Neuronal stem cell (in vitro differentiated cells): ENCODE results near the gene SPAG16.

Experiments
- DNase-seq: peaks from one replicate; pipeline ENCODE4 v3.0.0-alpha.2; 2013; ENCODE audit warnings: low spot score
- H2AFZ ChIP-seq: one replicate; pipeline ENCODE4 v1.6.1; 2013; ENCODE audit warnings: mild to moderate bottlenecking, low read length, inconsistent platforms
- H2AK5ac ChIP-seq: 2 replicates; pipeline ENCODE4 v1.6.1; 2013; ENCODE audit warnings: low read depth, mild to moderate bottlenecking, inconsistent platforms, low read length, moderate library complexity, mixed read lengths
- H2BK120ac ChIP-seq: 2 replicates; pipeline ENCODE4 v1.6.1; 2013; ENCODE audit warnings: low read depth, mild to moderate bottlenecking, inconsistent platforms, low read length, moderate library complexity, mixed read lengths
- H2BK12ac ChIP-seq: one replicate; pipeline ENCODE4 v1.6.1; 2013; ENCODE audit warnings: low read length, inconsistent platforms
- H2BK15ac ChIP-seq: 2 replicates; pipeline ENCODE4 v1.6.1; 2013; ENCODE audit warnings: mild to moderate bottlenecking, low read length, inconsistent platforms, mixed read lengths
- H2BK5ac ChIP-seq: one replicate; pipeline ENCODE4 v1.6.1; 2013; ENCODE audit warnings: inconsistent platforms, mild to moderate bottlenecking, low read length, moderate library complexity
- H3K14ac ChIP-seq: one replicate; pipeline ENCODE4 v1.6.1; 2013; ENCODE audit warnings: low read length, inconsistent platforms
- H3K18ac ChIP-seq: 2 replicates; pipeline ENCODE4 v1.6.1; 2013; ENCODE audit warnings: low read length, inconsistent platforms
- H3K23ac ChIP-seq: 2 replicates; pipeline ENCODE4 v1.6.1; 2013; ENCODE audit warnings: low read depth, mild to moderate bottlenecking, mixed read lengths, low read length, inconsistent platforms; ENCODE audit not compliant: poor library complexity
- H3K27ac ChIP-seq: replicated peaks from 3 replicates; pipeline ENCODE4 v1.5.1; 2013; ENCODE audit warnings: low read length, inconsistent platforms
- H3K27me3 ChIP-seq, 3 experiments: 2 replicates each; pipeline ENCODE4 v1.6.1; 2013; ENCODE audit warnings: low read length in 3 of 3, mild to moderate bottlenecking in 2 of 3, inconsistent platforms in 1 of 3, low read depth in 1 of 3, mixed read lengths in 1 of 3, moderate library complexity in 1 of 3; ENCODE audit not compliant: control insufficient read depth in 3 of 3, insufficient read depth in 3 of 3
- H3K36me3 ChIP-seq, 2 donors: replicated peaks in 1 of 2; 2 replicates each; pipeline ENCODE4 v1.6.1; 2013; ENCODE audit warnings: low read length in 2 of 2; ENCODE audit not compliant: control insufficient read depth in 2 of 2, insufficient read depth in 2 of 2
- H3K4ac ChIP-seq: 2 replicates; pipeline ENCODE4 v1.6.1; 2013; ENCODE audit warnings: inconsistent platforms, mild to moderate bottlenecking, low read length, moderate library complexity
- H3K4me1 ChIP-seq, 2 donors: 1 replicate in 1 of 2; 2 replicates in 1 of 2; pipeline ENCODE4 v1.6.1; 2013; ENCODE audit warnings: low read length in 2 of 2, low read depth in 1 of 2; ENCODE audit not compliant: control insufficient read depth in 2 of 2, insufficient read depth in 1 of 2
- H3K4me2 ChIP-seq: one replicate; pipeline ENCODE4 v1.6.1; 2013; ENCODE audit warnings: mild to moderate bottlenecking, low read length, inconsistent platforms; ENCODE audit not compliant: insufficient read depth, poor library complexity, severe bottlenecking
- H3K4me3 ChIP-seq, 2 donors: 2 replicates each; pipeline ENCODE4 v1.5.1; 2013; ENCODE audit warnings: low read length in 2 of 2, mild to moderate bottlenecking in 2 of 2, inconsistent platforms in 1 of 2, moderate library complexity in 1 of 2
- H3K79me1 ChIP-seq: one replicate; pipeline ENCODE4 v1.6.1; 2013; ENCODE audit warnings: low read depth, mild to moderate bottlenecking, inconsistent platforms, low read length, moderate library complexity
- H3K9ac ChIP-seq: one replicate; pipeline ENCODE4 v1.6.1; 2013; ENCODE audit warnings: mild to moderate bottlenecking, low read depth, low read length, inconsistent platforms; ENCODE audit not compliant: poor library complexity
- H3K9me3 ChIP-seq, 2 donors: replicated peaks in 1 of 2; 2 replicates each; pipeline versions ENCODE3 to v1.6.1; 2013; ENCODE audit warnings: low read length in 2 of 2, mild to moderate bottlenecking in 2 of 2, inconsistent platforms in 1 of 2, low read depth in 1 of 2, mixed read lengths in 1 of 2, moderate library complexity in 1 of 2; ENCODE audit not compliant: control insufficient read depth in 2 of 2, insufficient read depth in 1 of 2
- H4K8ac ChIP-seq: one replicate; pipeline ENCODE4 v1.6.1; 2013; ENCODE audit warnings: low read depth, mild to moderate bottlenecking, inconsistent platforms, low read length, moderate library complexity
- H4K91ac ChIP-seq: one replicate; pipeline ENCODE4 v1.6.1; 2013; ENCODE audit warnings: low read length, low read depth, mild to moderate bottlenecking, inconsistent platforms; ENCODE audit not compliant: poor library complexity
- WGBS, 2 donors: extraction: QIAGEN DNeasy Blood & Tissue Kit; methylation state at CpG; one replicate each; pipeline ENCODE4 v1.1.7; 2013; ENCODE audit warnings: missing lambda C conversion rate in 2 of 2, mixed read lengths in 1 of 2; ENCODE audit not compliant: insufficient read length in 2 of 2, insufficient replicate concordance in 1 of 2; ENCODE audit errors: extremely low coverage in 2 of 2; 5-methylcytosine and 5-hydroxymethylcytosine counted together

The SPAG16 gene

DNA sequence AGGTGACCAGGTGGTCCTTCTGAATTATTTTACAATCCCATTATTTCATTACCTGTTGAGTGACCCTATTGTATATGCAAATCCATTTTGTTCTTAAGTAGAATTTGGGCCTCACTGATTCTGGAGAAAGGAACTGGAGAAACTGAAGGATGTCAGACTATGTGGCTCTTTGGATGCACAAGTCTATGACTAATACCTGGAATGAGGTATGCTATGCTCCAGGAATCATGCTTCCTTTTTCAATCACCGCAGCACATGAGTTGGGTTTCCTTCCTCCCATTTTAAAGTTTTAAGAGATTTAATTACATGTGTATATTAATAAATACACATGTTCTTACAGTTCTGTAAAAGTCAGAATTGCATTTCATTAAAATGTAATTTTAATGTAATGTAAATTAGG lies 872.7 kb downstream of the SPAG16 start:
- H3K23ac ChIP-seq: no peak overlapping the region
- no peak overlapping the region for H3K4me3 ChIP-seq
- no peak overlapping the region for H2BK120ac ChIP-seq
- no peak overlapping the region for H3K14ac ChIP-seq
- H4K91ac ChIP-seq: no peak overlapping the region
- H2BK12ac ChIP-seq: no peak overlapping the region
- H2AFZ ChIP-seq: no peak overlapping the region
- no peak overlapping the region for H2BK15ac ChIP-seq
- no peaks in the 10 kb centered on the region for H3K36me3 ChIP-seq
- no peaks in the 10 kb centered on the region for H3K27me3 ChIP-seq
- no peaks in the 10 kb centered on the region for H3K79me1 ChIP-seq
- H3K18ac ChIP-seq: no peak overlapping the region
- H3K27ac ChIP-seq: no peak overlapping the region
- no peak for DNase-seq
- no peak overlapping the region for H3K9ac ChIP-seq
- no peaks in the 10 kb centered on the region for H3K9me3 ChIP-seq
- H3K4ac ChIP-seq: no peak overlapping the region
- H4K8ac ChIP-seq: no peak overlapping the region
- no peak overlapping the region for H2BK5ac ChIP-seq
- H2AK5ac ChIP-seq: no peak overlapping the region
- WGBS, 2 donors: no CpG with 5 or more reads among the region's 1 CpG
- no peaks in the 10 kb centered on the region for H3K4me1 ChIP-seq
- H3K4me2 ChIP-seq: no peak overlapping the region

DNA sequence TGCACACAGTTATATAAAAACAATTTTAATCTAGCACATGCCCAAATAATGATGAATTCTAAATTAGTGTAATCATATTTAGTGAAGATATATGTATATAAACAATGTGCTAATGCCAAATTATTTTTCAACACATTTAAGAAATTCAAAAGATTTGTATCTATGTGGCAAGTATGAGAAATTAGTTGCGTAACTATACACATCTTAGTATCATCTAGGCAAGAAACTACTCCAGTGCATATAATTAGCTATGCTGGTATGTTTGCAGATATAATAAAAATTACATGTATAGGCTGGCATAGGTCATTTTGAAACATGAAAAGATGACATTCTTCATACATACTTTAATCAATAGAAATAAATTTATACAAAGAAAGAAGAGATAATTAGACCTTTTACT lies 874.6 kb downstream of the SPAG16 start:
- Histone ChIP-seq H3K4me2 (no peak overlapping the region), H3K9me3 (no peaks in the 10 kb centered on the region), H3K4me3 (no peak overlapping the region), H3K4me1 (no peaks in the 10 kb centered on the region), H3K9ac (no peak overlapping the region), H3K27me3 (no peaks in the 10 kb centered on the region), H2BK120ac (no peak overlapping the region), H4K8ac (no peak overlapping the region), H3K27ac (no peak overlapping the region), H4K91ac (no peak overlapping the region), H3K23ac (no peak overlapping the region), H3K18ac (no peak overlapping the region), H2BK15ac (no peak overlapping the region), H3K4ac (no peak overlapping the region), H3K79me1 (no peaks in the 10 kb centered on the region), H2AK5ac (no peak overlapping the region), H2BK12ac (no peak overlapping the region), H2AFZ (no peak overlapping the region), H2BK5ac (no peak overlapping the region), H3K36me3 (no peaks in the 10 kb centered on the region), H3K14ac (no peak overlapping the region)
- no peak for DNase-seq
- no CpG with 5 or more reads among the region's 1 CpG for WGBS, 2 donors

- H3K27ac ChIP-seq: no peak overlapping the region
- H3K18ac ChIP-seq: no peak overlapping the region
- no peak overlapping the region for H3K4me2 ChIP-seq
- no peak overlapping the region for H3K23ac ChIP-seq
- no peaks in the 10 kb centered on the region for H3K9me3 ChIP-seq
- H3K36me3 ChIP-seq: no peaks in the 10 kb centered on the region
- H2AFZ ChIP-seq: peak overlapping the region; percentile 4
- H4K91ac ChIP-seq: no peak overlapping the region
- no peak overlapping the region for H3K14ac ChIP-seq
- H3K27me3 ChIP-seq: no peaks in the 10 kb centered on the region
- no peak for DNase-seq
- no peak overlapping the region for H2BK12ac ChIP-seq
- no CpG with 5 or more reads among the region's 5 CpGs for WGBS, 2 donors
- H4K8ac ChIP-seq: no peak overlapping the region
- no peak overlapping the region for H3K4ac ChIP-seq
- no peak overlapping the region for H2AK5ac ChIP-seq
- no peaks in the 10 kb centered on the region for H3K79me1 ChIP-seq
- no peak overlapping the region for H2BK120ac ChIP-seq
- H3K4me1 ChIP-seq: no peaks in the 10 kb centered on the region
- H3K9ac ChIP-seq: no peak overlapping the region
- H3K4me3 ChIP-seq: no peak overlapping the region
- H2BK15ac ChIP-seq: no peak overlapping the region
- H2BK5ac ChIP-seq: no peak overlapping the region
Measured at GRCh38 chr2:214169281-214169680, 885.0 kb downstream of the SPAG16 start.

DNA sequence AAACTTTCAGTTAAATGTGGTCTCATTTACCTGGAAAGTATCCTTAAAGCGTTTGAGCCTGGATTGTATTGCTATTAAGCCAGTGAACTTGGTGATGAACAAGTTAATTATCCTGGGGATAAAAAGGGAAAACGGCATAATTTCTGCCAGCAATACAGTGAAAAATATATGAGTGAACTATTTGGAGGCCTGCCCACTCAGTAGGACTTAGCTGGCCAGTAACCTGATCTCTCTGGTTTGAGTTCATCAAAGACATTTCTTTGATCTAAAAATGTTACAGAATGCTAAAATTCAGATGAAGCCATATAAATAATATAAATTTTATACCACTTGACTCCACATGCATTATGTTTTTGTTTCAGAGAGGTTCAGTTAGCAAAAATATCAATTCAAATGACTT lies 885.5 kb downstream of the SPAG16 start:
- Histone ChIP-seq H3K14ac (no peak overlapping the region), H4K8ac (no peak overlapping the region), H4K91ac (no peak overlapping the region), H2BK5ac (no peak overlapping the region), H3K4me2 (no peak overlapping the region), H3K9ac (no peak overlapping the region), H3K27me3 (no peaks in the 10 kb centered on the region), H3K18ac (no peak overlapping the region), H2AFZ (no peak overlapping the region), H3K27ac (no peak overlapping the region), H2BK15ac (no peak overlapping the region), H2BK120ac (no peak overlapping the region), H3K36me3 (no peaks in the 10 kb centered on the region), H2AK5ac (no peak overlapping the region), H2BK12ac (no peak overlapping the region), H3K9me3 (no peaks in the 10 kb centered on the region), H3K4ac (no peak overlapping the region), H3K79me1 (no peaks in the 10 kb centered on the region), H3K4me1 (no peaks in the 10 kb centered on the region), H3K4me3 (no peak overlapping the region), H3K23ac (no peak overlapping the region)
- no peak for DNase-seq
- WGBS, 2 donors: no CpG with 5 or more reads among the region's 2 CpGs
